RWPE2 (cell line): ENCODE results near the gene KIAA0513.
"Not testable (repeated sequence)": the region's sequence is repeated elsewhere in the genome, so short reads cannot be mapped to it uniquely, and the experiment has no call there.

Experiments used
- ATAC-seq: fragments of 200-7000 bp; cut with Tn5 transposase; 3 replicates; pipeline ENCODE4 v1.9.1; 2021; ENCODE audit warnings: low read depth
- DNase-seq: peaks from one replicate; pipeline ENCODE4 v3.0.0-alpha.2; 2020; ENCODE audit warnings: low spot score
- H3K27ac ChIP-seq: fragments of 450-650 bp; 2 replicates; pipeline ENCODE4 v1.5.1; 2017; ENCODE audit warnings: mild to moderate bottlenecking; ENCODE audit not compliant: poor library complexity, severe bottlenecking
- H3K27me3 ChIP-seq: fragments of 250-450 bp; sonication (Bioruptor Pico); 2 replicates; pipeline ENCODE4 v1.5.1; 2021; ENCODE audit warnings: mild to moderate bottlenecking, moderate library complexity; ENCODE audit not compliant: insufficient read depth, poor library complexity, severe bottlenecking
- H3K36me3 ChIP-seq: fragments of 250-450 bp; sonication (Bioruptor Pico); 2 replicates; pipeline ENCODE4 v1.5.1; 2020; ENCODE audit warnings: low read depth, mild to moderate bottlenecking, moderate library complexity
- H3K4me1 ChIP-seq: fragments of 250-450 bp; sonication (Bioruptor Pico); 2 replicates; pipeline ENCODE4 v1.5.1; 2021; ENCODE audit warnings: mild to moderate bottlenecking, moderate library complexity; ENCODE audit not compliant: insufficient read depth, poor library complexity, severe bottlenecking
- H3K4me3 ChIP-seq: fragments of 250-450 bp; sonication (Bioruptor Pico); 2 replicates; pipeline ENCODE4 v1.5.1; 2021; ENCODE audit warnings: mild to moderate bottlenecking, moderate library complexity; ENCODE audit not compliant: severe bottlenecking
- H3K9me3 ChIP-seq: fragments of 250-450 bp; sonication (Bioruptor Pico); 2 replicates; pipeline ENCODE4 v1.5.1; 2021; ENCODE audit warnings: mild to moderate bottlenecking, moderate library complexity; ENCODE audit not compliant: severe bottlenecking
- CTCF ChIP-seq: fragments of 450-650 bp; IDR thresholded peaks from one replicate; pipeline ENCODE4 v1.5.1; 2017; ENCODE audit warnings: mild to moderate bottlenecking, moderate library complexity; ENCODE audit not compliant: poor library complexity, severe bottlenecking

The KIAA0513 gene

GRCh38 chr16:85027958-85028684 is 526 bp downstream of the KIAA0513 start:
- Histone ChIP-seq H3K9me3 (no peaks in the 10 kb centered on the region), H3K27ac (peak overlapping the region; percentile 66), H3K4me3 (peak overlapping the region; percentile 50), H3K4me1 (peaks cover 24% of the 10 kb centered on the region), H3K36me3 (no peaks in the 10 kb centered on the region; the same call in 1 of the 2 replicates), H3K27me3 (no peaks in the 10 kb centered on the region)
- peak; percentile 12 for TF ChIP-seq CTCF
- DNase-seq (no peak), ATAC-seq (peak; percentile 14)

- H3K9me3 ChIP-seq: no peaks in the 10 kb centered on the region
- peaks cover 24% of the 10 kb centered on the region for H3K4me1 ChIP-seq
- ATAC-seq (peak; percentile 91), DNase-seq (peak; percentile 93)
- H3K36me3 ChIP-seq: no peaks in the 10 kb centered on the region; the same call in 1 of the 2 replicates
- no peak for TF ChIP-seq CTCF
- peak overlapping the region; percentile 66 for H3K27ac ChIP-seq
- H3K4me3 ChIP-seq: peak overlapping the region; percentile 50
- no peaks in the 10 kb centered on the region for H3K27me3 ChIP-seq
These were observed 1.3 kb downstream of the KIAA0513 start for GRCh38 chr16:85028685-85029407.

GRCh38 chr16:85029408-85029784 is 1.8 kb downstream of the KIAA0513 start:
- Histone ChIP-seq H3K9me3 (no peaks in the 10 kb centered on the region), H3K36me3 (no peaks in the 10 kb centered on the region; the same call in 1 of the 2 replicates), H3K4me1 (peaks cover 24% of the 10 kb centered on the region), H3K27me3 (no peaks in the 10 kb centered on the region), H3K27ac (peak overlapping the region; percentile 66), H3K4me3 (peak overlapping the region; percentile 5)
- ATAC-seq: peak; percentile 50
- DNase-seq: no peak
- no peak for TF ChIP-seq CTCF

GRCh38 chr16:85029981-85030401 is 2.4 kb downstream of the KIAA0513 start:
- peak overlapping the region; percentile 66 for H3K27ac ChIP-seq
- H3K4me1 ChIP-seq: peaks cover 24% of the 10 kb centered on the region
- peak overlapping the region; percentile 5 for H3K4me3 ChIP-seq
- H3K27me3 ChIP-seq: no peaks in the 10 kb centered on the region
- peak; percentile 11; the same call in 1 of the 3 replicates for ATAC-seq
- TF ChIP-seq CTCF: no peak
- no peaks in the 10 kb centered on the region; the same call in 1 of the 2 replicates for H3K36me3 ChIP-seq
- H3K9me3 ChIP-seq: no peaks in the 10 kb centered on the region
- no peak for DNase-seq

- H3K27me3 ChIP-seq: no peaks in the 10 kb centered on the region
- ATAC-seq (no peak), DNase-seq (no peak)
- H3K27ac ChIP-seq: no peak overlapping the region
- TF ChIP-seq CTCF: no peak
- H3K4me3 ChIP-seq: no peak overlapping the region
- peaks cover 25% of the 10 kb centered on the region for H3K4me1 ChIP-seq
- H3K36me3 ChIP-seq: no peaks in the 10 kb centered on the region; the same call in 1 of the 2 replicates
- no peaks in the 10 kb centered on the region for H3K9me3 ChIP-seq
These were observed 3.9 kb downstream of the KIAA0513 start for GRCh38 chr16:85031451-85031850.

GRCh38 chr16:85032187-85032586 is 4.6 kb downstream of the KIAA0513 start:
- H3K4me1 ChIP-seq: peaks cover 27% of the 10 kb centered on the region
- H3K4me3 ChIP-seq, DNase-seq, H3K9me3 ChIP-seq, H3K27me3 ChIP-seq, H3K27ac ChIP-seq, ATAC-seq, H3K36me3 ChIP-seq: not testable (repeated sequence)
